Astrocyte (in vitro differentiated cells and primary cell): ENCODE measurements around the gene C12orf42. TPM values are rescaled to one million over a fixed set of nuclear protein-coding genes. Genes with fewer than 3 reads are reported as not detected.

ENCODE experiments used
- DNase-seq: peaks from one replicate; pipeline ENCODE4 v3.0.0-alpha.2; 2010; ENCODE audit warnings: low read depth
- FAIRE-seq: peaks from 2 replicates; lab custom pipeline; 2011; peaks lifted over from hg19 to GRCh38; lab: Jason Lieb, UNC
- H2AFZ ChIP-seq: 2 replicates; pipeline ENCODE4 v1.6.0; 2012; ENCODE audit warnings: low read depth, low read length, inconsistent platforms
- H3K27ac ChIP-seq: 2 replicates; pipeline ENCODE4 v1.5.1; 2011; ENCODE audit warnings: low read depth, low read length, inconsistent platforms
- H3K27me3 ChIP-seq: 2 replicates; pipeline ENCODE4 v1.6.0; 2011; ENCODE audit warnings: low read length, inconsistent platforms; ENCODE audit not compliant: insufficient read depth
- H3K36me3 ChIP-seq: 2 replicates; pipeline ENCODE4 v1.5.1; 2011; ENCODE audit warnings: low read length, inconsistent platforms; ENCODE audit not compliant: insufficient read depth
- H3K4me1 ChIP-seq: 2 replicates; pipeline ENCODE4 v1.5.1; 2011; ENCODE audit warnings: low read length, inconsistent platforms; ENCODE audit not compliant: insufficient read depth
- H3K4me2 ChIP-seq: 2 replicates; pipeline ENCODE4 v1.6.0; 2012; ENCODE audit warnings: low read length, inconsistent platforms
- H3K4me3 ChIP-seq: 2 replicates; pipeline ENCODE4 v1.5.1; 2011; ENCODE audit warnings: low read depth, mild to moderate bottlenecking, low read length, inconsistent platforms; ENCODE audit not compliant: insufficient read depth
- H3K79me2 ChIP-seq: 2 replicates; pipeline ENCODE4 v1.6.0; 2012; ENCODE audit warnings: mild to moderate bottlenecking, low read length, inconsistent platforms; ENCODE audit not compliant: insufficient read depth
- H3K9ac ChIP-seq: 2 replicates; pipeline ENCODE4 v1.6.0; 2012; ENCODE audit warnings: mild to moderate bottlenecking, low read length, inconsistent platforms
- H3K9me3 ChIP-seq: 2 replicates; pipeline ENCODE4 v1.5.1; 2012; ENCODE audit warnings: low read depth, mild to moderate bottlenecking, low read length, inconsistent platforms; ENCODE audit not compliant: insufficient read depth
- H4K20me1 ChIP-seq: 2 replicates; pipeline ENCODE4 v1.6.0; 2012; ENCODE audit warnings: low read length, inconsistent platforms; ENCODE audit not compliant: insufficient read depth
- H3K27ac Mint-ChIP-seq: one replicate; pipeline ENCODE4 v1.8.0; 2021; ENCODE audit warnings: mild to moderate bottlenecking, mixed read lengths; ENCODE audit not compliant: unreplicated experiment
- H3K27me3 Mint-ChIP-seq: one replicate; pipeline ENCODE4 v1.8.0; 2021; ENCODE audit warnings: low read depth, mixed read lengths; ENCODE audit not compliant: unreplicated experiment
- H3K36me3 Mint-ChIP-seq: one replicate; pipeline ENCODE4 v1.8.0; 2021; ENCODE audit warnings: low read depth, mixed read lengths; ENCODE audit not compliant: unreplicated experiment
- H3K4me1 Mint-ChIP-seq: one replicate; pipeline ENCODE4 v1.8.0; 2021; ENCODE audit warnings: low read depth, mixed read lengths; ENCODE audit not compliant: unreplicated experiment
- H3K4me3 Mint-ChIP-seq: one replicate; pipeline ENCODE4 v1.8.0; 2021; ENCODE audit warnings: mild to moderate bottlenecking, moderate library complexity, mixed read lengths; ENCODE audit not compliant: unreplicated experiment
- H3K9me3 Mint-ChIP-seq: one replicate; pipeline ENCODE4 v1.8.0; 2021; ENCODE audit warnings: mild to moderate bottlenecking, mixed read lengths; ENCODE audit not compliant: unreplicated experiment
- CTCF ChIP-seq: IDR thresholded peaks from 2 replicates; pipeline ENCODE4 v1.5.1; 2011; ENCODE audit warnings: low read depth, mild to moderate bottlenecking, inconsistent platforms, low read length, moderate library complexity; ENCODE audit not compliant: insufficient read depth
- EZH2 ChIP-seq: IDR thresholded peaks from 2 replicates; pipeline ENCODE4 v1.6.1; 2012; ENCODE audit warnings: mild to moderate bottlenecking, low read length, inconsistent platforms; ENCODE audit not compliant: insufficient read depth
- total RNA-seq: library from RNA; stranded (reverse); gene quantifications from 2 replicates; pipeline ENCODE4 v1.2.1, GENCODE V29; 2021

C12orf42 gene
- total RNA-seq, 1 donor from 2014 or later = not detected

GRCh38 chr12:103330672-103331071, 165.1 kb downstream of the C12orf42 start:
- Histone ChIP-seq H3K27ac (no peak overlapping the region), H3K4me2 (no peak overlapping the region), H3K9me3 (no peaks in the 10 kb centered on the region), H3K79me2 (no peaks in the 10 kb centered on the region), H4K20me1 (no peaks in the 10 kb centered on the region), H3K4me3 (no peak overlapping the region), H3K4me1 (no peaks in the 10 kb centered on the region), H3K27me3 (no peaks in the 10 kb centered on the region), H3K9ac (no peak overlapping the region), H2AFZ (no peak overlapping the region), H3K36me3 (no peaks in the 10 kb centered on the region)
- Mint-ChIP-seq H3K27ac (no peak overlapping the region), H3K36me3 (no peaks in the 10 kb centered on the region), H3K4me3 (no peak overlapping the region), H3K4me1 (no peaks in the 10 kb centered on the region), H3K27me3 (peaks cover 10% of the 10 kb centered on the region), H3K9me3 (no peaks in the 10 kb centered on the region)
- DNase-seq = no peak
- TF ChIP-seq CTCF = no peak
- FAIRE-seq = no peak

GRCh38 chr12:103327676-103328075, 168.1 kb downstream of the C12orf42 start:
- no peaks in the 10 kb centered on the region for H4K20me1 ChIP-seq
- H3K9ac ChIP-seq = no peak overlapping the region
- TF ChIP-seq EZH2 (no peak), CTCF (no peak)
- H3K9me3 ChIP-seq = no peaks in the 10 kb centered on the region
- H3K79me2 ChIP-seq = no peaks in the 10 kb centered on the region
- no peaks in the 10 kb centered on the region for H3K36me3 ChIP-seq
- Mint-ChIP-seq H3K4me3 (no peak overlapping the region), H3K9me3 (no peaks in the 10 kb centered on the region), H3K27me3 (peaks cover 10% of the 10 kb centered on the region), H3K4me1 (no peaks in the 10 kb centered on the region), H3K27ac (no peak overlapping the region), H3K36me3 (no peaks in the 10 kb centered on the region)
- H2AFZ ChIP-seq = no peak overlapping the region
- no peak overlapping the region for H3K4me3 ChIP-seq
- H3K4me1 ChIP-seq = no peaks in the 10 kb centered on the region
- FAIRE-seq (no peak), DNase-seq (no peak)
- H3K4me2 ChIP-seq = no peak overlapping the region
- H3K27ac ChIP-seq = no peak overlapping the region
- H3K27me3 ChIP-seq = no peaks in the 10 kb centered on the region

- Histone ChIP-seq H3K36me3 (no peaks in the 10 kb centered on the region), H3K79me2 (no peaks in the 10 kb centered on the region), H4K20me1 (no peaks in the 10 kb centered on the region), H3K27me3 (no peaks in the 10 kb centered on the region), H3K9ac (no peak overlapping the region), H3K4me3 (no peak overlapping the region), H3K4me2 (no peak overlapping the region), H3K4me1 (no peaks in the 10 kb centered on the region), H3K9me3 (no peaks in the 10 kb centered on the region), H2AFZ (no peak overlapping the region), H3K27ac (no peak overlapping the region)
- Mint-ChIP-seq H3K4me1 (no peaks in the 10 kb centered on the region), H3K9me3 (no peaks in the 10 kb centered on the region), H3K4me3 (no peak overlapping the region), H3K27me3 (peaks cover 4% of the 10 kb centered on the region), H3K36me3 (no peaks in the 10 kb centered on the region), H3K27ac (no peak overlapping the region)
- DNase-seq = no peak
- FAIRE-seq = no peak
- no peak for TF ChIP-seq CTCF
- no peak for TF ChIP-seq EZH2
Measured at GRCh38 chr12:103326190-103326589, 169.6 kb downstream of the C12orf42 start.
